H9 (cell line): ENCODE data around the gene ABHD14A. TPM values are rescaled to one million over a fixed set of nuclear protein-coding genes. Genes with fewer than 3 reads are reported as not detected.

Experiments used
- DNase-seq: peaks from one replicate; pipeline ENCODE4 v3.0.0-alpha.2; 2017
- H2AFZ ChIP-seq: one replicate; pipeline ENCODE4 v1.6.1; 2013; ENCODE audit warnings: mild to moderate bottlenecking, low read length, control low read depth, moderate library complexity
- H2AK5ac ChIP-seq: 2 replicates; pipeline ENCODE4 v1.6.1; 2013; ENCODE audit warnings: low read length, control low read depth, mixed read lengths; ENCODE audit not compliant: insufficient read length
- H2BK120ac ChIP-seq: one replicate; pipeline ENCODE4 v1.6.1; 2013; ENCODE audit warnings: low read depth, mild to moderate bottlenecking, low read length, control low read depth, inconsistent platforms; ENCODE audit not compliant: poor library complexity, severe bottlenecking
- H2BK12ac ChIP-seq: 2 replicates; pipeline ENCODE4 v1.6.1; 2013; ENCODE audit warnings: low read length, control low read depth, mixed read lengths, low read depth; ENCODE audit not compliant: insufficient read length
- H2BK15ac ChIP-seq: 2 replicates; pipeline ENCODE4 v1.6.1; 2013; ENCODE audit warnings: low read depth, low read length, control low read depth
- H2BK20ac ChIP-seq: one replicate; pipeline ENCODE4 v1.6.1; 2013; ENCODE audit warnings: low read depth, mild to moderate bottlenecking, low read length, control low read depth, inconsistent platforms; ENCODE audit not compliant: poor library complexity, severe bottlenecking
- H2BK5ac ChIP-seq: 2 replicates; pipeline ENCODE4 v1.6.1; 2013; ENCODE audit warnings: low read length, control low read depth, mixed read lengths; ENCODE audit not compliant: insufficient read length
- H3K14ac ChIP-seq: 2 replicates; pipeline ENCODE4 v1.6.1; 2013; ENCODE audit warnings: low read length, control low read depth; ENCODE audit not compliant: insufficient read depth
- H3K18ac ChIP-seq: 2 replicates; pipeline ENCODE4 v1.6.1; 2013; ENCODE audit warnings: low read depth, mild to moderate bottlenecking, mixed read lengths, low read length, control low read depth; ENCODE audit not compliant: insufficient read length
- H3K23ac ChIP-seq: 2 replicates; pipeline ENCODE4 v1.6.1; 2013; ENCODE audit warnings: low read length, control low read depth, mixed read lengths, low read depth; ENCODE audit not compliant: insufficient read length
- H3K23me2 ChIP-seq: 2 replicates; pipeline ENCODE4 v1.6.1; 2013; ENCODE audit warnings: low read depth, mild to moderate bottlenecking, mixed read lengths, low read length, control low read depth; ENCODE audit not compliant: insufficient read length, poor library complexity, severe bottlenecking
- H3K27ac ChIP-seq: 2 replicates; pipeline ENCODE4 v1.5.1; 2013; ENCODE audit warnings: low read length, control low read depth, mixed read lengths, low read depth; ENCODE audit not compliant: insufficient read length
- H3K27me3 ChIP-seq: 2 replicates; pipeline ENCODE4 v1.6.1; 2013; ENCODE audit warnings: low read length, control low read depth, inconsistent platforms; ENCODE audit not compliant: insufficient read depth
- H3K4ac ChIP-seq: 2 replicates; pipeline ENCODE4 v1.6.1; 2013; ENCODE audit warnings: low read depth, mild to moderate bottlenecking, control low read depth, inconsistent platforms, low read length, moderate library complexity
- H3K4me1 ChIP-seq: 2 replicates; pipeline ENCODE4 v1.6.1; 2013; ENCODE audit warnings: low read length, control low read depth, inconsistent platforms; ENCODE audit not compliant: insufficient read depth
- H3K4me2 ChIP-seq: 2 replicates; pipeline ENCODE4 v1.6.1; 2013; ENCODE audit warnings: low read length, control low read depth, mixed read lengths; ENCODE audit not compliant: insufficient read length, insufficient read depth
- H3K56ac ChIP-seq: 2 replicates; pipeline ENCODE4 v1.6.1; 2013; ENCODE audit warnings: low read depth, mild to moderate bottlenecking, mixed read lengths, low read length, control low read depth; ENCODE audit not compliant: insufficient read length
- H3K79me1 ChIP-seq: 2 replicates; pipeline ENCODE4 v1.6.1; 2013; ENCODE audit warnings: low read depth, mild to moderate bottlenecking, moderate library complexity, low read length, control low read depth, inconsistent platforms; ENCODE audit not compliant: insufficient read depth, poor library complexity, severe bottlenecking
- H3K79me2 ChIP-seq: 2 replicates; pipeline ENCODE4 v1.6.1; 2013; ENCODE audit warnings: low read length, control low read depth, inconsistent platforms; ENCODE audit not compliant: insufficient read depth
- H3K9ac ChIP-seq: 2 replicates; pipeline ENCODE4 v1.6.1; 2013; ENCODE audit warnings: low read length, control low read depth, mixed read lengths; ENCODE audit not compliant: insufficient read length; ENCODE audit errors: extremely low read depth
- H3K9me3 ChIP-seq: one replicate; pipeline ENCODE4 v1.6.1; 2013; ENCODE audit warnings: low read depth, low read length, inconsistent platforms; ENCODE audit not compliant: control insufficient read depth
- H3T11ph ChIP-seq: one replicate; pipeline ENCODE4 v1.6.1; 2013; ENCODE audit warnings: mild to moderate bottlenecking, low read length, control low read depth, inconsistent platforms
- H4K20me1 ChIP-seq: one replicate; pipeline ENCODE4 v1.6.1; 2013; ENCODE audit not compliant: control insufficient read depth, insufficient read length, insufficient read depth
- H4K5ac ChIP-seq: 2 replicates; pipeline ENCODE4 v1.6.1; 2013; ENCODE audit warnings: low read depth, mild to moderate bottlenecking, mixed read lengths, low read length, control low read depth; ENCODE audit not compliant: insufficient read length
- H4K8ac ChIP-seq: replicated peaks from 2 replicates; pipeline ENCODE4 v1.6.1; 2013; ENCODE audit warnings: low read length, control low read depth, mixed read lengths, low read depth; ENCODE audit not compliant: insufficient read length
- H4K91ac ChIP-seq: 2 replicates; pipeline ENCODE4 v1.6.1; 2013; ENCODE audit warnings: low read depth, mild to moderate bottlenecking, moderate library complexity, mixed read lengths, low read length, control low read depth; ENCODE audit not compliant: insufficient read length
- H3K27ac Mint-ChIP-seq, 3 experiments: 2 replicates in 2 of 3; 3 replicates in 1 of 3; pipeline ENCODE4 v1.8.0; 2020 to 2021; ENCODE audit warnings: mixed read lengths in 3 of 3, mild to moderate bottlenecking in 1 of 3, moderate library complexity in 1 of 3
- H3K27me3 Mint-ChIP-seq: 2 replicates; pipeline ENCODE4 v1.8.0; 2021; ENCODE audit warnings: low read depth, mild to moderate bottlenecking, moderate library complexity, mixed read lengths
- H3K36me3 Mint-ChIP-seq, 3 experiments: 2 replicates in 2 of 3; 3 replicates in 1 of 3; pipeline ENCODE4 v1.8.0; 2020 to 2021; ENCODE audit warnings: low read depth in 3 of 3, mixed read lengths in 3 of 3; ENCODE audit not compliant: insufficient read depth in 1 of 3
- H3K4me1 Mint-ChIP-seq, 2 experiments: 2 replicates each; pipeline ENCODE4 v1.8.0; 2020; ENCODE audit warnings: mixed read lengths in 2 of 2
- H3K4me3 Mint-ChIP-seq, 2 experiments: 2 replicates in 1 of 2; 3 replicates in 1 of 2; pipeline ENCODE4 v1.8.0; 2020 to 2021; ENCODE audit warnings: mild to moderate bottlenecking in 2 of 2, mixed read lengths in 2 of 2, moderate library complexity in 1 of 2
- H3K9me3 Mint-ChIP-seq, 2 experiments: 2 replicates in 1 of 2; 3 replicates in 1 of 2; pipeline ENCODE4 v1.8.0; 2020; ENCODE audit warnings: mild to moderate bottlenecking in 2 of 2, mixed read lengths in 2 of 2, moderate library complexity in 1 of 2
- CTCF ChIP-seq: fragments of 200-600 bp; sonication (generic); conservative IDR thresholded peaks from 3 replicates; pipeline ENCODE4 v1.8.0; 2021; ENCODE audit warnings: antibody characterized with exemption, mild to moderate bottlenecking
- WGBS: extraction: QIAGEN DNeasy Blood & Tissue Kit; methylation state at CpG from one replicate; pipeline ENCODE4 v1.1.7; 2013; ENCODE audit warnings: missing lambda C conversion rate, low lambda C conversion rate, mixed read lengths; ENCODE audit not compliant: insufficient read length; ENCODE audit errors: extremely low coverage; 5-methylcytosine and 5-hydroxymethylcytosine counted together
- total RNA-seq: library from RNA; stranded (reverse); gene quantifications from 2 replicates; pipeline ENCODE4 v1.2.1, GENCODE V29; 2021

Gene ABHD14A
- total RNA-seq, 1 experiment from 2014 or later: 3.1 TPM

DNA sequence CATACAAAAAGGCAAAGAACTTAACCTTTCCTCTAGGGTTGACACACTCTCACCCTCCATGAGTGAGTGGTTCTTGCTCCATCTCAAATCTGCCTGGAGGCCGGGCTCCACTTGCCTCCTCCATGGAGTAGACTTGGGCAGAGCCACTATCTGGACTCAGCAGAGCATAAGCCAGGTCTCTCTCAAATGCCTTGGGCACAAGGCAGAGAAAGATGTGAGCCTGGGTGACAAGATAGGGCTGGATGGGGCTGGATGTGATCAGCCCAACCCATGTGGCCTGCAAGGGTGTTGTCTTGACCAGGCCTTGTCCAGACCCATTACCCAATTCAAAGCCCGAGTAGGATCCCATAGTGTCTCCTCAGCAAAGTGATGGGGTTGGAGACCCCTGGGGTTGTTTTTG is 25.0 kb downstream of the ABHD14A start:
- Histone ChIP-seq H2BK5ac (no peak overlapping the region), H3K14ac (no peak overlapping the region), H3K23me2 (peaks cover 6% of the 10 kb centered on the region), H3K56ac (no peak overlapping the region), H3K18ac (no peak overlapping the region), H2BK15ac (no peak overlapping the region), H3K4ac (no peak overlapping the region), H3K27me3 (no peaks in the 10 kb centered on the region), H4K20me1 (peaks cover 2% of the 10 kb centered on the region), H3K4me2 (no peak overlapping the region), H2AK5ac (no peak overlapping the region), H2BK12ac (no peak overlapping the region), H4K8ac (no peak overlapping the region), H2BK120ac (no peak overlapping the region), H3K9ac (no peak overlapping the region), H2AFZ (no peak overlapping the region), H4K91ac (no peak overlapping the region), H3K79me2 (peaks cover 5% of the 10 kb centered on the region; the same call in 1 of the 2 replicates), H3K23ac (no peak overlapping the region), H4K5ac (no peak overlapping the region), H3K79me1 (no peaks in the 10 kb centered on the region), H3K4me1 (peaks cover 5% of the 10 kb centered on the region; the same call in 1 of the 2 replicates), H3K27ac (no peak overlapping the region), H3T11ph (no peak overlapping the region), H2BK20ac (no peak overlapping the region), H3K9me3 (no peaks in the 10 kb centered on the region)
- DNase-seq: no peak
- H3K27ac Mint-ChIP-seq: peak overlapping the region in 1 of 3 experiments; percentile 88; a peak in 1 of 7 replicates
- H3K4me1 Mint-ChIP-seq: peaks cover 37 to 43% of the 10 kb centered on the region in 2 experiments
- peaks cover 9 to 10% (median 10%) of the 10 kb centered on the region in 3 experiments for H3K36me3 Mint-ChIP-seq
- WGBS: no CpG with 5 or more reads among the region's 2 CpGs
- H3K9me3 Mint-ChIP-seq: no peaks in the 10 kb centered on the region; a peak in 1 of 5 replicates
- no peak for TF ChIP-seq CTCF
- H3K27me3 Mint-ChIP-seq: peaks cover 4% of the 10 kb centered on the region
- H3K4me3 Mint-ChIP-seq: no peak overlapping the region
